ENCODE data around the gene LUZP1.

DNA sequence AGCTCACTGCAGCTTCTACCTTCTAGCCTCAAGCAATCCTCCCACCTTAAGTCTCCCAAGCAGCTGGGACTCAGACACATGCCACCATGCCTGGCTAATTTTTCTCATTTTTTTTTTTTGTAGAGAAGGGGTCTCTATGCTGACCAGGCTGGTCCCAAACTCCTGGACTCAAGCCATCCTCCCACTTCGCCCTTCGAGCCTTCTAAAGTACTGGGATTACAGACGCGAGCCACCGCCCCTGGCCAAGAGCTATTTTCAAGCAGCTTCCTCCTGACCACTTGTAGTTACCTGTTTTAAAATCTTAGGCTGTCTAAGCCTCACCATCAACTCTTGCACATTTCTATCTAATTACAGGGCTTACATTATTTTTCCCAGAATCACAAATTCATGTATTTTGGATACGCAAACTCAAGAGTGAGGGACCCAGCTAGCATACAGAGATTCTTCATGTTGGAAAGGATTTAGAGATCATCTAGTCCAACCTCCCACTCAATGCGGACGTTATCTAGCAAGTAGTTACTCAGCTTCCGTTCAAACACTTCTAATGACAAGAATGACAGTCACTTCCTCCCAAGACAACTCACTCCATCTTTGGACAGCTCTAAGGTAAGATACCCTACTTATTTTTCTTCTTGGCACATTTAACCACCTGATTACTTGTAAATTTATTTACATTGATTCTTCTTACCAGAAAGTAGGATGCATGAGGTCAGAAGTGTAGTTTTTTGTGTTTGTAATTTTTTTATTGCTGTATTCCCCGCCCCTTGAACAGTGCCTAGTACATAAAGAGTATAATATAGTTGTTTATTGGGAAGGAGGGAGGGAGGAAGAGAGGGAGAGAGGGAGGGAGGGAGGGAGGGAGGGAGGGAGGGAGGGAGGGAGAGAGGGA is 65.4 kb downstream of the LUZP1 start:
- TF ChIP-seq YY1 (IDR thresholded peaks at IDR 0.05; ENCODE audit: low read depth) (no peak), TCF12 (IDR thresholded peaks at IDR 0.05; ENCODE audit: low read depth) (no peak), TAF1 (IDR thresholded peaks at IDR 0.05; ENCODE audit: low read depth) (no peak), CREB1 (IDR thresholded peaks at IDR 0.05; ENCODE audit: low read depth) (no peak)
- TF ChIP-seq, protein P1, sequence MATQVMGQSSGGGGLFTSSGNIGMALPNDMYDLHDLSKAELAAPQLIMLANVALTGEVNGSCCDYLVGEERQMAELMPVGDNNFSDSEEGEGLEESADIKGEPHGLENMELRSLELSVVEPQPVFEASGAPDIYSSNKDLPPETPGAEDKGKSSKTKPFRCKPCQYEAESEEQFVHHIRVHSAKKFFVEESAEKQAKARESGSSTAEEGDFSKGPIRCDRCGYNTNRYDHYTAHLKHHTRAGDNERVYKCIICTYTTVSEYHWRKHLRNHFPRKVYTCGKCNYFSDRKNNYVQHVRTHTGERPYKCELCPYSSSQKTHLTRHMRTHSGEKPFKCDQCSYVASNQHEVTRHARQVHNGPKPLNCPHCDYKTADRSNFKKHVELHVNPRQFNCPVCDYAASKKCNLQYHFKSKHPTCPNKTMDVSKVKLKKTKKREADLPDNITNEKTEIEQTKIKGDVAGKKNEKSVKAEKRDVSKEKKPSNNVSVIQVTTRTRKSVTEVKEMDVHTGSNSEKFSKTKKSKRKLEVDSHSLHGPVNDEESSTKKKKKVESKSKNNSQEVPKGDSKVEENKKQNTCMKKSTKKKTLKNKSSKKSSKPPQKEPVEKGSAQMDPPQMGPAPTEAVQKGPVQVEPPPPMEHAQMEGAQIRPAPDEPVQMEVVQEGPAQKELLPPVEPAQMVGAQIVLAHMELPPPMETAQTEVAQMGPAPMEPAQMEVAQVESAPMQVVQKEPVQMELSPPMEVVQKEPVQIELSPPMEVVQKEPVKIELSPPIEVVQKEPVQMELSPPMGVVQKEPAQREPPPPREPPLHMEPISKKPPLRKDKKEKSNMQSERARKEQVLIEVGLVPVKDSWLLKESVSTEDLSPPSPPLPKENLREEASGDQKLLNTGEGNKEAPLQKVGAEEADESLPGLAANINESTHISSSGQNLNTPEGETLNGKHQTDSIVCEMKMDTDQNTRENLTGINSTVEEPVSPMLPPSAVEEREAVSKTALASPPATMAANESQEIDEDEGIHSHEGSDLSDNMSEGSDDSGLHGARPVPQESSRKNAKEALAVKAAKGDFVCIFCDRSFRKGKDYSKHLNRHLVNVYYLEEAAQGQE (IDR thresholded peaks at IDR 0.05; ENCODE audit: low read depth): no peak
